ENCODE measurements around the gene EFCAB12. TPM values are rescaled to one million over a fixed set of nuclear protein-coding genes. Genes with fewer than 3 reads are reported as not detected.

The EFCAB12 gene
- total and polyA plus RNA-seq, 10 of the 15 experiments (the other 5 are each of a cell fraction or from before 2014, with no cell fraction given) = 0.02 to 0.85 (median 0.33) TPM

- TF ChIP-seq SKIL (IDR thresholded peaks at IDR 0.05; ENCODE audit: low read depth, poor library complexity, severe bottlenecking) (peak; percentile 59), STAT1 (conservative IDR thresholded peaks at IDR 0.05) (0 out of 2 replicates have a peak, but pooled peaks have one; percentile 4), HDAC6 (IDR thresholded peaks at IDR 0.05; ENCODE audit: unreplicated experiment) (no peak), GATAD2B (conservative IDR thresholded peaks at IDR 0.05; ENCODE audit: low read depth) (peak; percentile 79), JUNB (IDR thresholded peaks at IDR 0.05) (no peak), BRCA1 (IDR thresholded peaks at IDR 0.05; ENCODE audit: low read depth, low read length) (no peak), SPI1 (IDR thresholded peaks at IDR 0.05; ENCODE audit: borderline replicate concordance, insufficient read depth, low read depth, low read length) (peak; percentile 35; the same call in 1 of the 2 replicates), TCF3 (IDR thresholded peaks at IDR 0.05; ENCODE audit: borderline replicate concordance, insufficient read depth, low read depth, low read length) (no peak), EGR1 (IDR thresholded peaks at IDR 0.05; ENCODE audit: borderline replicate concordance in 1 of 2, low read depth in 2 of 2, low read length in 2 of 2) (no peak), WRNIP1 (IDR thresholded peaks at IDR 0.05; ENCODE audit: borderline replicate concordance, low read depth, low read length) (0 out of 2 replicates have a peak, but pooled peaks have one; percentile 19), ATF3 (IDR thresholded peaks at IDR 0.05; ENCODE audit: borderline replicate concordance, extremely low read depth, low read depth, low read length) (no peak), MAX (IDR thresholded peaks at IDR 0.05; ENCODE audit: low read depth, low read length) (no peak), TARDBP (IDR thresholded peaks at IDR 0.05; ENCODE audit: borderline replicate concordance) (no peak; the same call in 1 of the 2 replicates), MXI1 (IDR thresholded peaks at IDR 0.05; ENCODE audit: low read depth, low read length) (peak; percentile 37; the same call in 1 of the 2 replicates), MYB (IDR thresholded peaks at IDR 0.05; ENCODE audit: borderline replicate concordance, low read depth, low read length) (no peak), SIX5 (IDR thresholded peaks at IDR 0.05; ENCODE audit: low read depth, low read length, severe bottlenecking) (peak; percentile 61), ASH2L (IDR thresholded peaks at IDR 0.05; ENCODE audit: borderline replicate concordance, low read depth) (no peak), SREBF1 (IDR thresholded peaks at IDR 0.05; ENCODE audit: low read length) (no peak), NR2C1 (IDR thresholded peaks at IDR 0.05) (peak; percentile 96), ZNF384 (IDR thresholded peaks at IDR 0.05; ENCODE audit: borderline replicate concordance, low read depth, low read length) (no peak), MEF2A (IDR thresholded peaks at IDR 0.05; ENCODE audit: insufficient read depth, low read depth, low read length) (no peak), CHD1 (IDR thresholded peaks at IDR 0.05; ENCODE audit: low read depth, low read length) (no peak), NRF1 (conservative IDR thresholded peaks at IDR 0.05; ENCODE audit: low read depth, low read length) (no peak), CHD2 (IDR thresholded peaks at IDR 0.05; ENCODE audit: borderline replicate concordance, low read depth, low read length) (no peak), RUNX3 (IDR thresholded peaks at IDR 0.05; ENCODE audit: low read length) (peak; percentile 73), SMC3 (IDR thresholded peaks at IDR 0.05; ENCODE audit: borderline replicate concordance, low read length) (peak; percentile 22; the same call in 1 of the 2 replicates), DPF2 (IDR thresholded peaks at IDR 0.05) (no peak)
- TF ChIP-seq, protein P1, sequence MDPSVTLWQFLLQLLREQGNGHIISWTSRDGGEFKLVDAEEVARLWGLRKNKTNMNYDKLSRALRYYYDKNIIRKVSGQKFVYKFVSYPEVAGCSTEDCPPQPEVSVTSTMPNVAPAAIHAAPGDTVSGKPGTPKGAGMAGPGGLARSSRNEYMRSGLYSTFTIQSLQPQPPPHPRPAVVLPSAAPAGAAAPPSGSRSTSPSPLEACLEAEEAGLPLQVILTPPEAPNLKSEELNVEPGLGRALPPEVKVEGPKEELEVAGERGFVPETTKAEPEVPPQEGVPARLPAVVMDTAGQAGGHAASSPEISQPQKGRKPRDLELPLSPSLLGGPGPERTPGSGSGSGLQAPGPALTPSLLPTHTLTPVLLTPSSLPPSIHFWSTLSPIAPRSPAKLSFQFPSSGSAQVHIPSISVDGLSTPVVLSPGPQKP (IDR thresholded peaks at IDR 0.05; ENCODE audit: low read depth, low read length) = peak; percentile 86
These were observed 29.1 kb downstream of the EFCAB12 start (continued) for GRCh38 chr3:129399145-129399894.

Data from GM12878 (cell line).